Endothelial cell of umbilical vein (primary cell): Measurements from ENCODE around the gene GSE1. TPM values are rescaled to one million over a fixed set of nuclear protein-coding genes. Genes with fewer than 3 reads are reported as not detected.

ENCODE experiments used
- BruUV-seq: library from RNA; stranded (reverse); fragments of 400-500 nt; replicated peaks from 2 replicates; lab custom pipeline; 2021; lab: Mats Ljungman, UMichigan
- CTCF ChIA-PET: fragments of 300-600, 350-600 bp; sonication (Branson Sonifier 250); formaldehyde crosslinking; loops from one replicate; lab custom pipeline; 2021; ENCODE audit warnings: antibody characterized with exemption, inconsistent platforms; lab: Charles Lee
- POLR2A ChIA-PET: fragments of 300-600, 350-600 bp; sonication (Branson Sonifier 250); formaldehyde crosslinking; loops from one replicate; lab custom pipeline; 2021; ENCODE audit warnings: antibody characterized with exemption, inconsistent platforms; lab: Charles Lee
- DNase-seq: peaks from one replicate; pipeline ENCODE4 v3.0.0-alpha.2; 2011; ENCODE audit warnings: low read depth, low spot score
- FAIRE-seq: peaks from 2 replicates; lab custom pipeline; 2011; peaks lifted over from hg19 to GRCh38; lab: Jason Lieb, UNC
- H2AFZ ChIP-seq: 2 replicates; pipeline ENCODE4 v1.6.0; 2012; ENCODE audit warnings: low read depth, low read length, control low read depth, inconsistent platforms
- H3K27ac ChIP-seq: 2 replicates; pipeline ENCODE4 v1.5.1; 2011; ENCODE audit warnings: low read depth, mild to moderate bottlenecking, control low read depth, low read length, moderate library complexity; ENCODE audit not compliant: insufficient read depth
- H3K27me3 ChIP-seq, 2 experiments: 2 replicates each; pipeline versions ENCODE4 v1.6.0 to v1.6.1; 2011; ENCODE audit warnings: low read length in 2 of 2, mixed read lengths in 1 of 2; ENCODE audit not compliant: control insufficient read depth in 2 of 2, insufficient read depth in 2 of 2
- H3K36me3 ChIP-seq, 2 experiments: 2 replicates in 1 of 2; 3 replicates in 1 of 2; pipeline ENCODE4 v1.5.1; 2011; ENCODE audit warnings: low read length in 2 of 2, mild to moderate bottlenecking in 1 of 2, moderate library complexity in 1 of 2; ENCODE audit not compliant: control insufficient read depth in 2 of 2, insufficient read depth in 2 of 2; ENCODE audit errors: extremely low read depth in 1 of 2
- H3K4me1 ChIP-seq: 3 replicates; pipeline ENCODE4 v1.5.1; 2011; ENCODE audit warnings: mild to moderate bottlenecking, low read length; ENCODE audit not compliant: control insufficient read depth, insufficient read depth; ENCODE audit errors: extremely low read depth
- H3K4me2 ChIP-seq: 2 replicates; pipeline ENCODE4 v1.6.1; 2011; ENCODE audit warnings: low read length, control low read depth, mixed read lengths; ENCODE audit not compliant: insufficient read depth
- H3K4me3 ChIP-seq, 3 experiments: fragments of 200-600 bp in 1 of 3; sonication (generic), shearing (Covaris generic) in 1 of 3; replicated peaks in 1 of 3; 2 replicates each; pipeline ENCODE4 v1.5.1; 2011 to 2016; ENCODE audit warnings: control low read depth in 3 of 3, low read length in 3 of 3, mild to moderate bottlenecking in 2 of 3, inconsistent platforms in 1 of 3, low read depth in 1 of 3, moderate library complexity in 1 of 3; ENCODE audit not compliant: insufficient read depth in 1 of 3
- H3K79me2 ChIP-seq: 2 replicates; pipeline ENCODE4 v1.6.0; 2012; ENCODE audit warnings: low read length, inconsistent platforms; ENCODE audit not compliant: control insufficient read depth, insufficient read depth
- H3K9ac ChIP-seq: replicated peaks from 2 replicates; pipeline ENCODE3; 2011; ENCODE audit warnings: low read length, control low read depth; ENCODE audit not compliant: insufficient read depth; ENCODE audit errors: extremely low read depth
- H3K9me1 ChIP-seq: replicated peaks from 3 replicates; pipeline ENCODE4 v1.6.0; 2011; ENCODE audit warnings: mild to moderate bottlenecking, low read length; ENCODE audit not compliant: control insufficient read depth, insufficient read depth; ENCODE audit errors: extremely low read depth
- H3K9me3 ChIP-seq: replicated peaks from 2 replicates; pipeline ENCODE4 v1.5.1; 2012; ENCODE audit warnings: low read length, inconsistent platforms; ENCODE audit not compliant: control insufficient read depth, insufficient read depth
- H4K20me1 ChIP-seq: replicated peaks from 2 replicates; pipeline ENCODE3; 2011; ENCODE audit warnings: mild to moderate bottlenecking, low read length; ENCODE audit not compliant: control insufficient read depth, insufficient read depth; ENCODE audit errors: extremely low read depth
- CTCF ChIP-seq, 2 donors: IDR thresholded peaks; 1 replicate in 1 of 2; 2 replicates in 1 of 2; pipeline ENCODE4 v1.5.1; 2011; ENCODE audit warnings: low read length in 2 of 2, mild to moderate bottlenecking in 2 of 2, moderate library complexity in 2 of 2, control low read depth in 1 of 2, inconsistent platforms in 1 of 2, low read depth in 1 of 2; ENCODE audit not compliant: insufficient read depth in 1 of 2; ENCODE audit errors: extremely low read depth in 1 of 2
- EZH2 ChIP-seq: IDR thresholded peaks from 2 replicates; pipeline ENCODE4 v1.6.1; 2012; ENCODE audit warnings: borderline replicate concordance, low read depth, mild to moderate bottlenecking, moderate library complexity, low read length, inconsistent platforms; ENCODE audit not compliant: severe bottlenecking
- FOS ChIP-seq: IDR thresholded peaks from 2 replicates; pipeline ENCODE4 v1.6.1; 2011; ENCODE audit warnings: mild to moderate bottlenecking, low read length, moderate library complexity, borderline replicate concordance; ENCODE audit not compliant: insufficient read depth
- GATA2 ChIP-seq: IDR thresholded peaks from 2 replicates; pipeline ENCODE4 v1.7.0; 2011; ENCODE audit warnings: low read depth, mild to moderate bottlenecking, moderate library complexity, mixed read lengths, low read length; ENCODE audit not compliant: insufficient read length, insufficient read depth
- JUN ChIP-seq: IDR thresholded peaks from 2 replicates; pipeline ENCODE4 v1.6.1; 2011; ENCODE audit warnings: borderline replicate concordance, low read depth; ENCODE audit not compliant: insufficient read length, insufficient read depth
- MAX ChIP-seq: IDR thresholded peaks from 2 replicates; pipeline ENCODE4 v1.6.1; 2011; ENCODE audit not compliant: insufficient read depth, insufficient read length
- MYC ChIP-seq: IDR thresholded peaks from one replicate; pipeline ENCODE4 v1.6.1; 2011; ENCODE audit warnings: mild to moderate bottlenecking, low read depth, low read length
- POLR2A ChIP-seq: IDR thresholded peaks from 2 replicates; pipeline ENCODE4 v1.6.1; 2012; ENCODE audit warnings: low read depth, mild to moderate bottlenecking, control low read depth, low read length
- POLR2AphosphoS5 ChIP-seq: IDR thresholded peaks from 2 replicates; pipeline ENCODE4 v1.6.1; 2012; ENCODE audit warnings: low read depth, mild to moderate bottlenecking, control low read depth, low read length, moderate library complexity; ENCODE audit not compliant: insufficient read depth
- dilution Hi-C: fragments of 300-500 bp; cut with MboI; formaldehyde crosslinking; loops from one replicate; pipeline ENCODE4 v1.15.0; 2019; ENCODE audit warnings: low sequenced_read_pairs; ENCODE audit not compliant: extremely low pct_ligation_motif_present
- intact Hi-C: fragments of 100-400 bp; cut with micrococcal nuclease; formaldehyde crosslinking; loops from one replicate; pipeline ENCODE4 v1.10.0; 2022
- polyA plus RNA-seq, 4 experiments: library from polyadenylated mRNA; depleted of rRNA in 3 of 4; stranded (reverse) in 3 of 4; unstranded in 1 of 4; fragments of >200 nt; gene quantifications; 2 replicates each; pipeline versions ENCODE4 v1.2.1 to v1.2.3, GENCODE V29; 2011 to 2012; ENCODE audit warnings: missing spikeins in 1 of 4
- total RNA-seq: library from RNA; stranded (reverse); gene quantifications from 2 replicates; pipeline ENCODE4 v1.2.3, GENCODE V29; 2021

GSE1 gene
- total and polyA plus RNA-seq, 2 donors (not counting 3 experiments of a cell fraction or from before 2014, with no cell fraction given): 4.2 to 18.3 TPM

GRCh38 chr16:85697431-85697830 is 84.3 kb downstream of the GSE1 start:
- TF ChIP-seq MYC (no peak), POLR2A (no peak), POLR2AphosphoS5 (no peak), CTCF (IDR thresholded peaks at IDR 0.05; ENCODE audit: extremely low read depth in 1 of 2, insufficient read depth in 1 of 2, low read depth in 1 of 2, low read length in 2 of 2) (no peak), EZH2 (no peak), FOS (no peak), GATA2 (no peak), MAX (no peak), JUN (no peak)
- Histone ChIP-seq H3K9me1 (no peaks in the 10 kb centered on the region), H3K9me3 (no peaks in the 10 kb centered on the region), H3K36me3 (no peaks in the 10 kb centered on the region), H3K4me3 (no peak overlapping the region), H3K79me2 (no peaks in the 10 kb centered on the region), H2AFZ (no peak overlapping the region), H3K27me3 (no peaks in the 10 kb centered on the region), H3K9ac (no peak overlapping the region), H3K27ac (no peak overlapping the region), H4K20me1 (no peaks in the 10 kb centered on the region), H3K4me1 (no peaks in the 10 kb centered on the region), H3K4me2 (no peak overlapping the region)
- POLR2A ChIA-PET: no interaction called here
- dilution Hi-C loops: no loop called here
- no peak for FAIRE-seq
- BruUV-seq: no TSS peak
- CTCF ChIA-PET: no interaction called here
- no peak for DNase-seq
- intact Hi-C loops: no loop called here
